Endothelial cell of umbilical vein (primary cell): Measurements from ENCODE around the gene KCNK10. TPM values are rescaled to one million over a fixed set of nuclear protein-coding genes. Genes with fewer than 3 reads are reported as not detected.

Experiments used
- BruUV-seq: library from RNA; stranded (reverse); fragments of 400-500 nt; replicated peaks from 2 replicates; lab custom pipeline; 2021; lab: Mats Ljungman, UMichigan
- CTCF ChIA-PET: fragments of 300-600, 350-600 bp; sonication (Branson Sonifier 250); formaldehyde crosslinking; loops from one replicate; lab custom pipeline; 2021; ENCODE audit warnings: antibody characterized with exemption, inconsistent platforms; lab: Charles Lee
- POLR2A ChIA-PET: fragments of 300-600, 350-600 bp; sonication (Branson Sonifier 250); formaldehyde crosslinking; loops from one replicate; lab custom pipeline; 2021; ENCODE audit warnings: antibody characterized with exemption, inconsistent platforms; lab: Charles Lee
- DNase-seq: peaks from one replicate; pipeline ENCODE4 v3.0.0-alpha.2; 2011; ENCODE audit warnings: low read depth, low spot score
- FAIRE-seq: peaks from 2 replicates; lab custom pipeline; 2011; peaks lifted over from hg19 to GRCh38; lab: Jason Lieb, UNC
- H2AFZ ChIP-seq: 2 replicates; pipeline ENCODE4 v1.6.0; 2012; ENCODE audit warnings: low read depth, low read length, control low read depth, inconsistent platforms
- H3K27ac ChIP-seq: 2 replicates; pipeline ENCODE4 v1.5.1; 2011; ENCODE audit warnings: low read depth, mild to moderate bottlenecking, control low read depth, low read length, moderate library complexity; ENCODE audit not compliant: insufficient read depth
- H3K27me3 ChIP-seq, 2 experiments: 2 replicates each; pipeline versions ENCODE4 v1.6.0 to v1.6.1; 2011; ENCODE audit warnings: low read length in 2 of 2, mixed read lengths in 1 of 2; ENCODE audit not compliant: control insufficient read depth in 2 of 2, insufficient read depth in 2 of 2
- H3K36me3 ChIP-seq, 2 experiments: 2 replicates in 1 of 2; 3 replicates in 1 of 2; pipeline ENCODE4 v1.5.1; 2011; ENCODE audit warnings: low read length in 2 of 2, mild to moderate bottlenecking in 1 of 2, moderate library complexity in 1 of 2; ENCODE audit not compliant: control insufficient read depth in 2 of 2, insufficient read depth in 2 of 2; ENCODE audit errors: extremely low read depth in 1 of 2
- H3K4me1 ChIP-seq: 3 replicates; pipeline ENCODE4 v1.5.1; 2011; ENCODE audit warnings: mild to moderate bottlenecking, low read length; ENCODE audit not compliant: control insufficient read depth, insufficient read depth; ENCODE audit errors: extremely low read depth
- H3K4me2 ChIP-seq: 2 replicates; pipeline ENCODE4 v1.6.1; 2011; ENCODE audit warnings: low read length, control low read depth, mixed read lengths; ENCODE audit not compliant: insufficient read depth
- H3K4me3 ChIP-seq, 3 experiments: fragments of 200-600 bp in 1 of 3; sonication (generic), shearing (Covaris generic) in 1 of 3; replicated peaks in 1 of 3; 2 replicates each; pipeline ENCODE4 v1.5.1; 2011 to 2016; ENCODE audit warnings: control low read depth in 3 of 3, low read length in 3 of 3, mild to moderate bottlenecking in 2 of 3, inconsistent platforms in 1 of 3, low read depth in 1 of 3, moderate library complexity in 1 of 3; ENCODE audit not compliant: insufficient read depth in 1 of 3
- H3K79me2 ChIP-seq: 2 replicates; pipeline ENCODE4 v1.6.0; 2012; ENCODE audit warnings: low read length, inconsistent platforms; ENCODE audit not compliant: control insufficient read depth, insufficient read depth
- H3K9ac ChIP-seq: replicated peaks from 2 replicates; pipeline ENCODE3; 2011; ENCODE audit warnings: low read length, control low read depth; ENCODE audit not compliant: insufficient read depth; ENCODE audit errors: extremely low read depth
- H3K9me1 ChIP-seq: replicated peaks from 3 replicates; pipeline ENCODE4 v1.6.0; 2011; ENCODE audit warnings: mild to moderate bottlenecking, low read length; ENCODE audit not compliant: control insufficient read depth, insufficient read depth; ENCODE audit errors: extremely low read depth
- H3K9me3 ChIP-seq: replicated peaks from 2 replicates; pipeline ENCODE4 v1.5.1; 2012; ENCODE audit warnings: low read length, inconsistent platforms; ENCODE audit not compliant: control insufficient read depth, insufficient read depth
- H4K20me1 ChIP-seq: replicated peaks from 2 replicates; pipeline ENCODE3; 2011; ENCODE audit warnings: mild to moderate bottlenecking, low read length; ENCODE audit not compliant: control insufficient read depth, insufficient read depth; ENCODE audit errors: extremely low read depth
- EZH2 ChIP-seq: IDR thresholded peaks from 2 replicates; pipeline ENCODE4 v1.6.1; 2012; ENCODE audit warnings: borderline replicate concordance, low read depth, mild to moderate bottlenecking, moderate library complexity, low read length, inconsistent platforms; ENCODE audit not compliant: severe bottlenecking
- FOS ChIP-seq: IDR thresholded peaks from 2 replicates; pipeline ENCODE4 v1.6.1; 2011; ENCODE audit warnings: mild to moderate bottlenecking, low read length, moderate library complexity, borderline replicate concordance; ENCODE audit not compliant: insufficient read depth
- GATA2 ChIP-seq: IDR thresholded peaks from 2 replicates; pipeline ENCODE4 v1.7.0; 2011; ENCODE audit warnings: low read depth, mild to moderate bottlenecking, moderate library complexity, mixed read lengths, low read length; ENCODE audit not compliant: insufficient read length, insufficient read depth
- JUN ChIP-seq: IDR thresholded peaks from 2 replicates; pipeline ENCODE4 v1.6.1; 2011; ENCODE audit warnings: borderline replicate concordance, low read depth; ENCODE audit not compliant: insufficient read length, insufficient read depth
- MAX ChIP-seq: IDR thresholded peaks from 2 replicates; pipeline ENCODE4 v1.6.1; 2011; ENCODE audit not compliant: insufficient read depth, insufficient read length
- MYC ChIP-seq: IDR thresholded peaks from one replicate; pipeline ENCODE4 v1.6.1; 2011; ENCODE audit warnings: mild to moderate bottlenecking, low read depth, low read length
- POLR2A ChIP-seq: IDR thresholded peaks from 2 replicates; pipeline ENCODE4 v1.6.1; 2012; ENCODE audit warnings: low read depth, mild to moderate bottlenecking, control low read depth, low read length
- POLR2AphosphoS5 ChIP-seq: IDR thresholded peaks from 2 replicates; pipeline ENCODE4 v1.6.1; 2012; ENCODE audit warnings: low read depth, mild to moderate bottlenecking, control low read depth, low read length, moderate library complexity; ENCODE audit not compliant: insufficient read depth
- dilution Hi-C: fragments of 300-500 bp; cut with MboI; formaldehyde crosslinking; loops from one replicate; pipeline ENCODE4 v1.15.0; 2019; ENCODE audit warnings: low sequenced_read_pairs; ENCODE audit not compliant: extremely low pct_ligation_motif_present
- intact Hi-C: fragments of 100-400 bp; cut with micrococcal nuclease; formaldehyde crosslinking; loops from one replicate; pipeline ENCODE4 v1.10.0; 2022
- polyA plus RNA-seq, 4 experiments: library from polyadenylated mRNA; depleted of rRNA in 3 of 4; stranded (reverse) in 3 of 4; unstranded in 1 of 4; fragments of >200 nt; gene quantifications; 2 replicates each; pipeline versions ENCODE4 v1.2.1 to v1.2.3, GENCODE V29; 2011 to 2012; ENCODE audit warnings: missing spikeins in 1 of 4
- total RNA-seq: library from RNA; stranded (reverse); gene quantifications from 2 replicates; pipeline ENCODE4 v1.2.3, GENCODE V29; 2021
- TF ChIP-seq, protein P1 (sequence below), 2 donors: IDR thresholded peaks; 1 replicate in 1 of 2; 2 replicates in 1 of 2; pipeline ENCODE4 v1.5.1; 2011; ENCODE audit warnings: low read length in 2 of 2, mild to moderate bottlenecking in 2 of 2, moderate library complexity in 2 of 2, control low read depth in 1 of 2, inconsistent platforms in 1 of 2, low read depth in 1 of 2; ENCODE audit not compliant: insufficient read depth in 1 of 2; ENCODE audit errors: extremely low read depth in 1 of 2

Gene KCNK10
- total and polyA plus RNA-seq, 2 donors (not counting 3 experiments of a cell fraction or from before 2014, with no cell fraction given) = not detected

- H3K27ac ChIP-seq = no peak overlapping the region
- no peak overlapping the region for H3K9ac ChIP-seq
- FAIRE-seq (no peak), DNase-seq (no peak)
- no peak overlapping the region for H3K4me3 ChIP-seq
- no peak for TF ChIP-seq JUN
- no peak for TF ChIP-seq POLR2AphosphoS5
- TF ChIP-seq, protein P1, sequence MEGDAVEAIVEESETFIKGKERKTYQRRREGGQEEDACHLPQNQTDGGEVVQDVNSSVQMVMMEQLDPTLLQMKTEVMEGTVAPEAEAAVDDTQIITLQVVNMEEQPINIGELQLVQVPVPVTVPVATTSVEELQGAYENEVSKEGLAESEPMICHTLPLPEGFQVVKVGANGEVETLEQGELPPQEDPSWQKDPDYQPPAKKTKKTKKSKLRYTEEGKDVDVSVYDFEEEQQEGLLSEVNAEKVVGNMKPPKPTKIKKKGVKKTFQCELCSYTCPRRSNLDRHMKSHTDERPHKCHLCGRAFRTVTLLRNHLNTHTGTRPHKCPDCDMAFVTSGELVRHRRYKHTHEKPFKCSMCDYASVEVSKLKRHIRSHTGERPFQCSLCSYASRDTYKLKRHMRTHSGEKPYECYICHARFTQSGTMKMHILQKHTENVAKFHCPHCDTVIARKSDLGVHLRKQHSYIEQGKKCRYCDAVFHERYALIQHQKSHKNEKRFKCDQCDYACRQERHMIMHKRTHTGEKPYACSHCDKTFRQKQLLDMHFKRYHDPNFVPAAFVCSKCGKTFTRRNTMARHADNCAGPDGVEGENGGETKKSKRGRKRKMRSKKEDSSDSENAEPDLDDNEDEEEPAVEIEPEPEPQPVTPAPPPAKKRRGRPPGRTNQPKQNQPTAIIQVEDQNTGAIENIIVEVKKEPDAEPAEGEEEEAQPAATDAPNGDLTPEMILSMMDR (IDR thresholded peaks at IDR 0.05; ENCODE audit: extremely low read depth in 1 of 2, insufficient read depth in 1 of 2, low read depth in 1 of 2, low read length in 2 of 2) = no peak
- no peak for TF ChIP-seq FOS
- TF ChIP-seq MAX = no peak
- no peak for TF ChIP-seq MYC
- TF ChIP-seq EZH2 = no peak
- TF ChIP-seq GATA2 = no peak
- no peak for TF ChIP-seq POLR2A
- H3K9me3 ChIP-seq = no peaks in the 10 kb centered on the region
- no TSS peak for BruUV-seq
- intact Hi-C loops = no loop called here
- dilution Hi-C loops = no loop called here
- ChIA-PET CTCF (no interaction called here), POLR2A (no interaction called here)
- H3K9me1 ChIP-seq = no peaks in the 10 kb centered on the region
- H3K27me3 ChIP-seq = peaks cover 50 to 66% of the 10 kb centered on the region in 2 experiments
- no peak overlapping the region for H2AFZ ChIP-seq
- no peaks in the 10 kb centered on the region for H3K79me2 ChIP-seq
- no peaks in the 10 kb centered on the region for H3K36me3 ChIP-seq
- no peaks in the 10 kb centered on the region for H4K20me1 ChIP-seq
- H3K4me2 ChIP-seq = no peak overlapping the region
- H3K4me1 ChIP-seq = no peaks in the 10 kb centered on the region
These were observed 1.4 kb upstream of the KCNK10 start for GRCh38 chr14:88324491-88324890.
